Motor neuron (in vitro differentiated cells): ENCODE data around the gene ASPSCR1. TPM values are rescaled to one million over a fixed set of nuclear protein-coding genes. Genes with fewer than 3 reads are reported as not detected.

Experiments used
- ATAC-seq, 8 experiments: fragments of 200-7000 bp; cut with Tn5 transposase; replicated peaks in 6 of 8; 2 replicates each; pipeline ENCODE4 v1.8.0; 2021; ENCODE audit warnings: mild to moderate bottlenecking in 8 of 8, moderate library complexity in 8 of 8
- H3K27ac ChIP-seq, 2 donors: fragments of 250-450 bp; sonication (Bioruptor Pico); 2 replicates each; pipeline ENCODE4 v1.9.0; 2021; ENCODE audit warnings: antibody characterized with exemption in 2 of 2, mild to moderate bottlenecking in 2 of 2, moderate library complexity in 1 of 2
- H3K4me1 ChIP-seq, 2 donors: fragments of 250-450 bp; sonication (Bioruptor Pico); replicated peaks in 1 of 2; 2 replicates each; pipeline ENCODE4 v1.6.1; 2021; ENCODE audit warnings: antibody characterized with exemption in 2 of 2, mild to moderate bottlenecking in 2 of 2, moderate library complexity in 1 of 2
- H3K4me3 ChIP-seq, 5 donors: fragments of 250-450 bp; sonication (Bioruptor Pico); 2 replicates each; pipeline ENCODE4 v1.9.0; 2021; ENCODE audit warnings: antibody characterized with exemption in 5 of 5, mild to moderate bottlenecking in 5 of 5, moderate library complexity in 4 of 5
- WGBS, 10 experiments: fragments of 450-650 bp; shearing (Covaris generic); methylation state at CpG; one replicate each; pipeline ENCODE4 v1.0.0; 2022; 5-methylcytosine and 5-hydroxymethylcytosine counted together
- in situ Hi-C, 9 experiments: fragments of 400-800 bp; cut with MboI; loops; one replicate each; pipeline ENCODE4 v1.15.0; 2021; ENCODE audit warnings: low sequenced_read_pairs in 9 of 9, low pct_unique_long_range_greater_than_20kb in 2 of 9; ENCODE audit not compliant: unreplicated experiment in 9 of 9
- total RNA-seq, 8 experiments: library from RNA; unstranded; fragments of 300-600 nt; gene quantifications; 2 replicates each; pipeline versions ENCODE4 v1.2.3 to v1.2.4, GENCODE V29; 2022

The ASPSCR1 gene
- total RNA-seq, 8 experiments from 2014 or later, result 17.3 to 35.1 (median 26.7) TPM

- H3K4me3 ChIP-seq, result no peak overlapping the region
- H3K4me1 ChIP-seq, result peaks cover 4 to 6% of the 10 kb centered on the region in 2 donors
- no peak for ATAC-seq
- H3K27ac ChIP-seq, result no peak overlapping the region
- 93 to 100% (median 100%) methylated on average over 1 to 10 of the region's 26 CpGs; no CpG with 5 or more reads in 4 of the 10 experiments for WGBS, 10 experiments
- in situ Hi-C loops, result no loop called here
These were observed 9.2 kb downstream of the ASPSCR1 start for GRCh38 chr17:81986606-81987005.

- Histone ChIP-seq H3K4me3 (no peak overlapping the region), H3K4me1 (peaks cover 11 to 13% of the 10 kb centered on the region in 2 donors), H3K27ac (no peak overlapping the region)
- no peak for ATAC-seq
- in situ Hi-C loops, result no loop called here
- WGBS, 10 experiments, result 90 to 100% (median 100%) methylated on average over 1 to 9 of the region's 26 CpGs; no CpG with 5 or more reads in 6 of the 10 experiments
These were observed 9.8 kb downstream of the ASPSCR1 start for GRCh38 chr17:81987161-81987770.

GRCh38 chr17:81990836-81991683 is 13.6 kb downstream of the ASPSCR1 start:
- peak overlapping the region in 1 of 2 donors; percentile 52 for H3K27ac ChIP-seq
- ATAC-seq, result no peak
- 60 to 100% (median 75%) methylated on average over 1 to 7 of the region's 25 CpGs; no CpG with 5 or more reads in 5 of the 10 experiments for WGBS, 10 experiments
- in situ Hi-C loops, result no loop called here
- H3K4me1 ChIP-seq, result peaks cover 20 to 26% of the 10 kb centered on the region in 2 donors
- no peak overlapping the region for H3K4me3 ChIP-seq

- no peak overlapping the region for H3K4me3 ChIP-seq
- ATAC-seq, result peak; percentile 89 to 95 (median 92)
- H3K4me1 ChIP-seq, result peaks cover 20 to 26% of the 10 kb centered on the region in 2 donors
- in situ Hi-C loops, result no loop called here
- H3K27ac ChIP-seq, result peak overlapping the region; percentile 5 to 52
- whole genome bisulfite sequencing, 10 experiments, result 0 to 29% (median 8%) methylated on average over 1 to 6 of the region's 31 CpGs; no CpG with 5 or more reads in 6 of the 10 experiments
These were observed 14.4 kb downstream of the ASPSCR1 start for GRCh38 chr17:81991684-81992305.

GRCh38 chr17:81992306-81993102 is 15.1 kb downstream of the ASPSCR1 start:
- H3K4me1 ChIP-seq, result peaks cover 20 to 26% of the 10 kb centered on the region in 2 donors
- WGBS, 10 experiments, result 57 to 83% (median 70%) methylated on average over 2 to 15 of the region's 31 CpGs; no CpG with 5 or more reads in 5 of the 10 experiments
- in situ Hi-C loops, result no loop called here
- peak in 5 of 8 experiments; percentile 5 to 23 (median 11) for ATAC-seq
- no peak overlapping the region for H3K4me3 ChIP-seq
- peak overlapping the region; percentile 5 to 52 for H3K27ac ChIP-seq

- Histone ChIP-seq H3K4me3 (no peak overlapping the region), H3K4me1 (peaks cover 20 to 26% of the 10 kb centered on the region in 2 donors), H3K27ac (no peak overlapping the region)
- ATAC-seq, result no peak
- WGBS, 10 experiments, result 79 to 100% (median 90%) methylated on average over 2 to 16 of the region's 37 CpGs; no CpG with 5 or more reads in 5 of the 10 experiments
- in situ Hi-C loops, result no loop called here
These were observed 16.5 kb downstream of the ASPSCR1 start for GRCh38 chr17:81993729-81994592.

- peak in 1 of 8 experiments; percentile 1 for ATAC-seq
- Histone ChIP-seq H3K27ac (no peak overlapping the region), H3K4me1 (peaks cover 20 to 26% of the 10 kb centered on the region in 2 donors), H3K4me3 (no peak overlapping the region)
- in situ Hi-C loops, result no loop called here
- 60 to 98% (median 75%) methylated on average over 1 to 17 of the region's 39 CpGs; no CpG with 5 or more reads in 7 of the 10 experiments for WGBS, 10 experiments
These were observed 17.4 kb downstream of the ASPSCR1 start for GRCh38 chr17:81994593-81995462.

- H3K27ac ChIP-seq, result no peak overlapping the region
- 93 to 100% (median 100%) methylated on average over 1 to 4 of the region's 29 CpGs; no CpG with 5 or more reads in 6 of the 10 experiments for WGBS, 10 experiments
- in situ Hi-C loops, result no loop called here
- H3K4me1 ChIP-seq, result peaks cover 20 to 26% of the 10 kb centered on the region in 2 donors
- no peak overlapping the region for H3K4me3 ChIP-seq
- ATAC-seq, result no peak
These were observed 18.2 kb downstream of the ASPSCR1 start for GRCh38 chr17:81995463-81996231.

- WGBS, 10 experiments, result 93 to 100% methylated on average over 1 to 3 of the region's 28 CpGs; no CpG with 5 or more reads in 8 of the 10 experiments
- no peak overlapping the region for H3K27ac ChIP-seq
These were observed 18.9 kb downstream of the ASPSCR1 start for GRCh38 chr17:81996232-81996756.

GRCh38 chr17:81996757-81997441 is 19.5 kb downstream of the ASPSCR1 start:
- peak in 1 of 8 experiments; percentile 20 for ATAC-seq
- no peak overlapping the region for H3K4me3 ChIP-seq
- in situ Hi-C loops, result no loop called here
- whole genome bisulfite sequencing, 10 experiments, result 61 to 100% (median 92%) methylated on average over 1 to 16 of the region's 30 CpGs; no CpG with 5 or more reads in 3 of the 10 experiments
- peaks cover 11 to 19% of the 10 kb centered on the region in 2 donors for H3K4me1 ChIP-seq
- no peak overlapping the region for H3K27ac ChIP-seq

More at GRCh38 chr17:81996232-81996756, 18.9 kb downstream of the ASPSCR1 start:
- Histone ChIP-seq H3K4me1 (peaks cover 17 to 25% of the 10 kb centered on the region in 2 donors), H3K4me3 (no peak overlapping the region)
- no peak for ATAC-seq
- in situ Hi-C loops, result no loop called here
